Caki2 (cell line): ENCODE results near the gene LRRC26. TPM values are rescaled to one million over a fixed set of nuclear protein-coding genes. Genes with fewer than 3 reads are reported as not detected.

Experiments
- DNase-seq: peaks from one replicate; pipeline ENCODE4 v3.0.0-alpha.2; 2015; ENCODE audit warnings: low read depth
- in situ Hi-C: cut with HindIII; loops from 2 replicates; pipeline ENCODE4 v1.10.0; 2016; ENCODE audit warnings: low sequenced_read_pairs, low pct_unique_long_range_greater_than_20kb, mixed read lengths
- total RNA-seq: library from RNA; depleted of rRNA; stranded (reverse); fragments of >200 nt; shearing (Covaris generic); gene quantifications from 2 replicates; pipeline ENCODE4 v1.2.3, GENCODE V29; 2014; ENCODE audit warnings: low replicate concordance

The LRRC26 gene
- total RNA-seq, 1 experiment from 2014 or later, result 1.8 TPM

DNA sequence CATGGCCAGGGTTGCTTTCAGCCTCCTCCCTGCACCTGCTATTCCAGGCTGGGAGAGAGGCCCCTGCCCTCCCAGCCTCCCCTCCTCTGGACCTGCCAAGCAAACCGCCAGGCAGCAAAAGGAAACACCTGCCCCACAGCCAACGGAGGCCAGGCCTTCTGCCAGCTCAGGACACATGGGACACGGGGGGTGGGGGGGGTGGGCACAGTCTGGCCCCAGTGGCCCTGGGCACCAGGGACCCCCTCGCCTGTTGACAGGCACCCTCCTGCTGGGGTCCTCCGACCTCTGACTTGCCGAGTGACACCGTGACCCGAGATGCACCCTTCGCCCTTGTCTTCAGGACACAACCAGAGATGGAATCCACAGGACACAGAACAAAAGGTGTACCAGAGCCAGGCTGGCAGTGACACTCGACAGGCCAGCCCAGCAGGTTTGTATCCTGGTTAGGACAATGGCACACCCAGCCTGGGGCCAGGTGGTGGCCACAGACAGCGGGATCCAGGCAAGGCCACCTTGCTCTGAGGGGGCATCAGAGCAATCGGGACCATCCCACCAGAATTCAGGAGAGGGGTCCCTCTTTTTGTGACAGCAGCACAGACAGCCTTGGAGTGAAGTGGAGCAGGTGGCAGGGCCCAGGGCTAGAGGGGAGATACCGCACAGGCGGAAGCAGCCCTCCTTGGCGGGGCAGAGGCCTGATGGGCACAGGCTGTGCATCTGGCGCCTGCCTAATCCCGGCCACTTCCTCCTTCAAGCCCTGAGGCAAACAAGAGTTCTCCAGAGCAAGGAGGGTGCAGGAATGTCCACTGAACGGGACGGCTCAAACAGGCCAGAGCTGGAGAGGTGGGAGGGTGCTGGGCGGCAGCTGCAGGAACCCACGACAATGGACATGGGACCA is 3.3 kb upstream of the LRRC26 start:
- no peak for DNase-seq
- in situ Hi-C loops, result no loop called here

DNA sequence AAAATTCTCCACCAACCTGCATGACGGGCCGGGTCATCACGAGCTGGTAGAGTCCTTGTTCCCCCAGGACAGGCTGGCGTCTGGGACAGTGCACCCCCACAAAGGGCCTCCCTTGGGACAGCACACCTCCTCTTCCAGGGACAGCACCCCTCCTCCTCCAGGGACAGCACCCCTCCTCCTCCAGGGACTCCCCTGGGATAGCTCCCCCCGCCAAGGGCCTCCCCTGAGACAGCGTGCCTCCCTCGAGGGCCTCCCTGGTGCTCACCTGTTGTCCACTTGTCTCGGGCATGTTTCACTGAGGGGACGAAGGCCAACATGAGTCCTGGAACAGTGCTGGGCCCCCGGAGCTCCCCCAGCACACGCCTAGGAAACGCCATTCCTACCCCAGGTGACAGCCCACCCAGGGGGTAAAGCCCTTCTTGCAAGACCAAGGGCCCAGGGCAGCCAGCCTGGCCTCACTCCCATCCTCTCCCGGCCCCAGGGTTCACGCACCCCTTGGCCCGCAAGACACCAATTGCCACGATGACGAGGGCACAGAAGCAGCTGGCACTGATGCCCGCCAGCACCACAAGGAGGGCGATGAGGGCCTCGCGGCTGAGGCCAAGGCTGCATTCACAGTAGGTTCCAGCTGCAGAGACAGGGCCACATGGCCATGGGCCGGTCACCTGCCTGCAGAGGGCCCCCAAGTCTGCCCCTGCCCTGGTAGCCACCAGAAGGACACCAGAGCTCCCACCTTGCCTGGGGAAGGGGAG is 1.5 kb upstream of the LRRC26 start:
- DNase-seq, result no peak
- in situ Hi-C loops, result no loop called here

DNA sequence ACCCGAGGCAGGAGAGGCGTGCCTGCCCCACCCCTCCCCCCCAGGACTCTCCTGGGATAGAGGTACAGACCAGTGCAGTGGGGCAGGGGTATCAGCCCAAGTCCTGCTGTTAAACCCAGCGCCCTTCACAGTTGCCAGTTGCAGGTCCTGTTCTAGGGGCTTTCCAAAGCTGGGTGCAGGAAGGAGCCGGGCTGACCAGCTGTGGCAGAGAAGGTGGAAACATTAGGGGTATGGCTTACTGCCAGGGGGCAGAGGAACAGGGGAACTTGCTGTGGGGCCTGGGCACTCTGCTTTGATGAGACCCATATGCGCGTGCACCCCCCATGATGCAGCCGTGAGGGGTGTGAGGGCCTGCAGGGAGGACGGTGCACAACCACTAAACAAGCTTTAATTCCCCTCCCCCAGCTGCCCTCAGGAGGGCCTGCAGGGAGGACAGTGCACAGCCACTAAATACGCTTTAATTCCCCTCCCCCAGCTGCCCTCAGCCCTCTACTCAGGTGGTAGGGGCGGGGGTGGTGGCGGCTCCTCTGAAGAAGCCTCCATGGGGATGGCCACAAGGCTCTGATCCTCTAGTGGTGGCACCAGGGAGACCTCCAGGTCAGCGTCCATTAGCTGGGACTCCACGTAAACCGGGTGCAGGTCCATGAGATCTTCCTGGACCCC is 766 bp upstream of the LRRC26 start:
- in situ Hi-C loops, result no loop called here
- DNase-seq, result no peak

DNA sequence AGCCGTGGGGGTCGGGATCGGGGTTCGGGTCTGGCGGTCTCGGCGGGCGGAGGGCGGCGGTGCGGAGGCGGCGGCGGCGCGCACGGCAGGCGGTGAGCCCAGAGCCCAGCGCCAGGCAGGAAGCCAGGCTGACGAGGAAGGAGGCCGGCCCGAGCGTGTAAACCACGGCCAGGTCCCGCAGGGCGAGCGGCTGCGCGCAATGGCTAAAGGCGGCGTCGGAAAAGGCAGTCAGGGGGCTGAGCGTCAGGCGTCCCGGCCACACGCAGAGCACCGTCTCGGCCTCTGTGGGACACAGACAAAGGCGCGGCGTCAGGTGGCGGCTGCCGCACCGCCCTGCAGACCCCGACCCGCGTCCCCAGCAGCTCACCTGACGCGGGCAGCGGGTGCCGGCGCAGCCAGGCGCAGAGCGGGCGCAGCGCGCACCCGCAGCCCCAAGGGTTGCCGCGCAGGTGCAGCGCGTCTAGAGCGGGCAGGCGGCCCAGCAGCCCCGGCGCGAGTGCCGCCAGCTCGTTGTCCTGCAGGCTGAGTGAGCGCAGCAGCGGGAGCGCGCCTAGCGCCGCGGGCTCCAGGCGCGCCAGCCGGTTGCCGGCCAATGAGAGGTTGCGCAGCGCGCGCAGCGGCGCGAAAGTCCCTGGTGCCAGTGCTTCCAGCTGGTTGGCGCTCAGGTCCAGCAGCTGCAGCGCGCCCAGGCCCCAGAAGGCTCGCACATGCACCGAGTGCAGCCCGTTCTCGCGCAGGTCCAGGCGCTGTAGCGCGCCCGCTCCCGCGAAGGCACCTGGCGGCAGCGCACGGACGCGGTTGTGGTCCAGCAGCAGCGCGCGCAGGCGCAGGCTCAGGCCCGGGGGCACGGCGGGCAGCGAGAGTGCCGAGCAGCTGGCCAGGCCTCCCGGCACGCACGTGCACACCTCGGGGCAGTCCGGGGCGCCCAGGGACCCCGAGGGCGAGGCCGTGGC is 671 bp downstream of the LRRC26 start:
- in situ Hi-C loops, result no loop called here
- peak; percentile 86 for DNase-seq

DNA sequence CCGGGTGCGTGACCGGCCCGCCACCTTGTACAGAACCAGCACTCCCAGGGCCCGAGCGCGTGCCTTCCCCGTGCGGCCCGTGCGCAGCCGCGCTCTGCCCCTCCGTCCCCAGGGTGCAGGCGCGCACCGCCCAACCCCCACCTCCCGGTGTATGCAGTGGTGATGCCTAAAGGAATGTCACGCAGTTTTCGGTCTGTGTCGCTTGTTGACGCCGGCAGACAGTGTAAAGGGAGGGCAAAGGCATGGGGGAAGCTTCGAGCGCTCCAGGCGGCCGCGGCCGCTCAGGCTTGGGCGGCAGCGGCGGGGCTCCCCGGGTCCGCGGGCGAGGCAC is 1.3 kb downstream of the LRRC26 start:
- in situ Hi-C loops, result no loop called here
- DNase-seq, result peak; percentile 24

DNA sequence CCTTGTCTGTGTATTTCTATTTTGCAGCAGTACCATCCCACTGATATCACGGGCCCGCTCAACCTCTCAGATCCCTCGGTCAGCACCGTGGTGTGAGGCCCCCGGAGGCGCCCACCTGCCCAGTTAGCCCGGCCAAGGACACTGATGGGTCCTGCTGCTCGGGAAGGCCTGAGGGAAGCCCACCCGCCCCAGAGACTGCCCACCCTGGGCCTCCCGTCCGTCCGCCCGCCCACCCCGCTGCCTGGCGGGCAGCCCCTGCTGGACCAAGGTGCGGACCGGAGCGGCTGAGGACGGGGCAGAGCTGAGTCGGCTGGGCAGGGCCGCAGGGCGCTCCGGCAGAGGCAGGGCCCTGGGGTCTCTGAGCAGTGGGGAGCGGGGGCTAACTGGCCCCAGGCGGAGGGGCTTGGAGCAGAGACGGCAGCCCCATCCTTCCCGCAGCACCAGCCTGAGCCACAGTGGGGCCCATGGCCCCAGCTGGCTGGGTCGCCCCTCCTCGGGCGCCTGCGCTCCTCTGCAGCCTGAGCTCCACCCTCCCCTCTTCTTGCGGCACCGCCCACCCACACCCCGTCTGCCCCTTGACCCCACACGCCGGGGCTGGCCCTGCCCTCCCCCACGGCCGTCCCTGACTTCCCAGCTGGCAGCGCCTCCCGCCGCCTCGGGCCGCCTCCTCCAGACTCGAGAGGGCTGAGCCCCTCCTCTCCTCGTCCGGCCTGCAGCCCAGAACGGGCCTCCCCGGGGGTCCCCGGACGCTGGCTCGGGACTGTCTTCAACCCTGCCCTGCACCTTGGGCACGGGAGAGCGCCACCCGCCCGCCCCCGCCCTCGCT is 1.9 kb downstream of the LRRC26 start:
- in situ Hi-C loops, result no loop called here
- peak; percentile 28 for DNase-seq

DNA sequence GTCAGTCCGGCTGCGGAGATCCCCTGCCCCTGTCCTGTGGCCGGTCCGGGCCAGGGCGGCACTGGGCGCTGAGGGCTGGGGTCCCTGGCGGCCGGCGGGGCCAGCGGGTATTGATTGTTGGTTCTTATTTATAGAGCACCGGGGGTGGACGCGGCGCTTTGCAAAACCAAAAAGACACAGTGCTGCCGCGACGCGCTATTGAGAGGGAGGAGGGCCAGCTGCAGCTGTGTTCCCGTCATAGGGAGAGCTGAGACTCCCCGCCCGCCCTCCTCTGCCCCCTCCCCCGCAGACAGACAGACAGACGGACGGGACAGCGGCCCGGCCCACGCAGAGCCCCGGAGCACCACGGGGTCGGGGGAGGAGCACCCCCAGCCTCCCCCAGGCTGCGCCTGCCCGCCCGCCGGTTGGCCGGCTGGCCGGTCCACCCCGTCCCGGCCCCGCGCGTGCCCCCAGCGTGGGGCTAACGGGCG is 2.5 kb downstream of the LRRC26 start:
- DNase-seq, result no peak
- in situ Hi-C loops, result no loop called here

DNA sequence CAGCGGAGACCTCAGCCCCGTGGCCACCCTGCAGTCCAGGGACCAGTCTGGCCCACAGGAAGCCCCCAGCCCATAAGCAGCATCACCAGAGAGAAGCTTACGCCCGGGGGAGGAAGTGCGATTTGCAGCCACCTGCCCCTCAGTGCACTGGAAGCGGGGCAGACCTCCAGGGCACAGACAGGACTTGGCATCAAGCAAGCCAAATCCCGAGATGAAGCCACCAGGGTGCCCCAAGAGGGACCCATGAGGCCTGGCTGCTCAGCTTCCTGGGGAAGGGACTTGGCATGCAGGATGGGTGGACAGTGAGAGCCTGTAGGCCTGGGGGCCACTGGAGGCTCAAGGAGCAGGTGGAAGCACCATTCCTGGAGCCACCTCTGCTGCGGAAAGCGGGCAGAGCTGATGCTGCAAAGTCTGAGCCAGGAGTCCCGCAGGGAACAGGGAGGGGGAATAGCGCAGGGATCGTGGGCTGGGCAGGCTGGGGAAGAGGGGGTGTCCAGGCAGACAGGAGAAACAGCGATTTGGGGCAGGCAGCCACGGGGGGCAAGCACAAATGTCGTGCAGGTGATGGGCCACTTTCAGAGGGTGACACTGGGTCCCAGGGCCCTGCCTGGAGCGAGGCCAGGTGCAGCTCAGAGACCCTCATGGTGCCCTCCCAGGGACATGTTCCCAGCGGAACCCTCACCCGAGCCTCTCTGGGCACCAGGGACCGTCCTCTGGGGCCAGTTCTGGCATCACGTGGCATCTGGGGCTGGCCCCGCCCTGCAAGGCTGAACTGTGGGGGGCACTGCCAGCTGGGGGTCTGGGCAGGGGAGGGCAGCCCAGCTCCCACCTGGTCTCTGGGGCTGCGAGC is 3.2 kb downstream of the LRRC26 start:
- no peak for DNase-seq
- in situ Hi-C loops, result no loop called here

DNA sequence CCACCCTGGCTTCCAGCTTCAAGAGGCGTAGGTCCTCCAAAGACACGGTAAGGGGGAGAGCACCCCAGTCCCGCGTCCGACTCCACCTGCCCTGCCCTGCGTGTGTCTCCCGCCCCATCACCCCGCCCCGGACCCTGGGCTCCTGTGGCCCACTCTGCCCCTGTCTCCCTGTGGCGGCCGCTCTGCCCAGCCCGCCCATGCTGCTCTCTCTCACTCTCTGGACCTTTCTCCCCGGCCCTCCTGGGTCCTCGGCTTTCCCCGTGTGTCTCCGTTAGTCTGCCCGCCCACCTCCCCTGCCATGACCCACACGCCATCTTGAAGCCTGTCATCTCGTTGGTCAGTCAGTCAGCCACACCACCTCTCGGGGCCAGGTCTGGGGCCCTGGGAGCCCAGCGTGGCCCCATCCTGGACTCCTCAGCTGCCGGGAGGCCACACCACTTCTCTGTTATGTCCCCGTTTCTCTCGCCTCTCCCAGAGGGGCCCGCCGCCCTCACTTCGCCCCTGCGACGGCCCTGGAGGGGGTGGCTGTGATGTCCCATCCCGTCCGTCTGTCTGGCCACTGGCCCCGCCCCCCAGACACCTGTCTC is 4.5 kb downstream of the LRRC26 start:
- no peak for DNase-seq
- in situ Hi-C loops, result no loop called here

DNA sequence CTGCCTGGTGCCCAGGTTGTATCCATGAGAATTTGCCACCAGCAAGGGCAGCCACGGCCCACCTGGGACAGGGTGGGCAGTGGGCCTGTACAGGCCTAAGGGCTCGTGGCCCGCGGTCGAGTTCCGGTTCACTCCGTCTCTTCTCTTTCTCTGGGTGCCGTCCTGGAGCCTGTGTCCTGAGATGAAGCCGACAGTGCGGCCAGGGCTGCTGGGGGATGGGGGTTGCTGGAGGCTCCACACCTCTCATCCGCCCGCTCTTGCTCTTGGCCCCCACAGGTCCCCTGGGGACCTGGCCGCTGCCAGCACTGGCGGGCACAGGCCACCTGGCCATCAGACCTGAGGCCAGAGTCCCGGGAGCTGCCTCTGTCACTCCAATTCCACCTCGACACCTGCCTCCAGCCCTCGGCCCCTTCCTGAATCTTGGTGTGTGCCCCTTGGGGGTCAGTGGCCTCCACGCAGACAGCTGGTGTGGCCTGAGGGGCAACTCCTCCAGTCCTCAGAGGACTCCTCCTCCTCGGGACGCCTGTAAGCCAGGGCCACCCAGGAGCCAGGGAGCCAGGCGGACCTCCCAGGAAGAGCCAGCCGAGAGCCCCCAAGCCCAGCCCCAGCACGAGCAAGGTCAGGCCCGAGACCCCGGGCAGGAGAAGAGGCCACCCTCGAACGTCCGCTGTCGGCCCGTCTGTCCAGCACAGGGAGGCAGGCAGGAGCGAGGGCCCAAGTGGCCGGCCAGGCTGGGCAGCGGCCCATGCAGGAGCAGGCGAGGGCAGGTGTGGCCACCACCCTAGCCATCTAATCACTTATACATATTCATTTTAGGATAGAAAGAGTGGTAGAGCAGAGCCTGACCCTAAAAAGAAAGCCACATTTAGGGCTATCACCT is 5.2 kb downstream of the LRRC26 start:
- in situ Hi-C loops, result no loop called here
- no peak for DNase-seq

DNA sequence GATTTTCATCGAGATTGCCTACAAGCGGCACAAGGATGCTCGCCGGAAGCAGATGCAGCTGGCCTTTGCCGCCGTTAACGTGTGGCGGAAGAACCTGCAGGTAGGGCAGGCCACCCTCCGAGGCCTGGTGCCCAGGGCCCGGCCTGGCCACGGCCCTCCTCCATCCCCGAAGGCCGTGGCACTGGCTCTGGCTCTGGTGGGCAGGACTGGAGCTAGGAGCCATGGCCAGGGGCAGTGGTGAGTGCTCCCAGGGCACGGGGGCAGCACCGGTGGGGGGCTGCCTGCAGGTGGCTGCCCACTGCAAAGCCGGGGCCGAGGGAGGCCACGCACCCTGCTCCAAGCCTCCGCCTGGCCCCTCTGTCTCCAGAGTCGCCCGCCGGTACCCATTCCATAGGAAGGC is 6.0 kb downstream of the LRRC26 start:
- DNase-seq, result no peak
- in situ Hi-C loops, result no loop called here

DNA sequence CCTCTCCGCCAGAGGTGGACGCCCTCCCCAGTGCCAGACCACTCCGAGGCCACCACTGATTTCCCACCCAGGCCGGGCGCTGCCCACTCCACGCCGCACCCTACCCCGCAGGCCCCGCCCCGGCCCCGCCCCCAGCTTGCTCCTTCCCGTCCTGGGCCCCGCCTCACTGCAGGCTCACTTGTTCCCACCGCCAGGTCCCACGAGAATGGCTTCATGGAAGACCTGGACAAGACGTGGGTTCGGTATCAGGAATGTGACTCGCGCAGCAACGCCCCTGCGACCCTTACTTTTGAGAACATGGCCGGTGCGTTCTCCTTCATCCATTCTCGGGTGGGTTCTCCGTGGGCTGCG is 6.5 kb downstream of the LRRC26 start:
- in situ Hi-C loops, result no loop called here
- DNase-seq, result no peak

DNA sequence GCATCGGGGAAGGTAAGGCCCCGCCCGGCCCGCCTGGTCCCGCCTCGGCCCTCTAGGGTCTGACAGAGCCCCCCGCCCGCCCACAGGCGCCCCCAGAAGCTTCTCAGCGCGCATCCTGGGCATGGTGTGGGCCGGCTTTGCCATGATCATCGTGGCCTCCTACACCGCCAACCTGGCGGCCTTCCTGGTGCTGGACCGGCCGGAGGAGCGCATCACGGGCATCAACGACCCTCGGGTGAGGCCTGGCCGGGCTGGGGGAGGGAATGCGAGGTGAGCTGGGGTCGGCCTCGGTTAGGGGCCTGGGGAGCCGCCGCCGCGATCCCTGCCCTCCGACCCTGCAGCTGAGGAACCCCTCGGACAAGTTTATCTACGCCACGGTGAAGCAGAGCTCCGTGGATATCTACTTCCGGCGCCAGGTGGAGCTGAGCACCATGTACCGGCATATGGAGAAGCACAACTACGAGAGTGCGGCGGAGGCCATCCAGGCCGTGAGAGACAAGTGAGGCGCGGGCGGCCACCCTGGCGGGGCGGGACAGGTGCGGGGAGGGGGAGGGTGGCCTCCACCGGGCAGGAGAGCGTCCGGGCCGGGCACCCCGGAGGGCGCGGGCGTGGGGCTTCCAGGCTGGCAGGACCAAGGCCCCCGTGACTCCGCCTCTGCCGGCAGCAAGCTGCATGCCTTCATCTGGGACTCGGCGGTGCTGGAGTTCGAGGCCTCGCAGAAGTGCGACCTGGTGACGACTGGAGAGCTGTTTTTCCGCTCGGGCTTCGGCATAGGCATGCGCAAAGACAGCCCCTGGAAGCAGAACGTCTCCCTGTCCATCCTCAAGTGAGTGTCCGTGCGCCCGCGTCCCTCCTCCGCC is 7.1 kb downstream of the LRRC26 start:
- peak; percentile 51 for DNase-seq
- in situ Hi-C loops, result no loop called here
